WTC11 (cell line): ENCODE results near the gene RNF212B. TPM values are rescaled to one million over a fixed set of nuclear protein-coding genes. Genes with fewer than 3 reads are reported as not detected.

Experiments used
- ATAC-seq: fragments of 200-7000 bp; cut with Tn5 transposase; 2 replicates; pipeline ENCODE4 v1.10.0; 2021; ENCODE audit warnings: mild to moderate bottlenecking, moderate library complexity
- CTCF ChIA-PET: fragments of 300-600 bp; sonication (Branson Sonifier 250); formaldehyde crosslinking; loops from one replicate; lab custom pipeline; 2021; ENCODE audit warnings: antibody characterized with exemption; lab: Charles Lee
- POLR2A ChIA-PET: fragments of 350-600 bp; sonication (Branson Sonifier 250); formaldehyde crosslinking; loops from one replicate; lab custom pipeline; 2021; ENCODE audit warnings: antibody characterized with exemption; lab: Charles Lee
- DNase-seq: peaks from one replicate; pipeline ENCODE4 v3.0.0; 2021; ENCODE audit warnings: low spot score
- H3K27ac Mint-ChIP-seq: 2 replicates; pipeline ENCODE4 v1.8.0; 2021; ENCODE audit warnings: mixed read lengths
- H3K27me3 Mint-ChIP-seq: 2 replicates; pipeline ENCODE4 v1.8.0; 2021; ENCODE audit warnings: low read depth, mild to moderate bottlenecking, moderate library complexity, mixed read lengths
- H3K36me3 Mint-ChIP-seq: 2 replicates; pipeline ENCODE4 v1.8.0; 2021; ENCODE audit warnings: mixed read lengths
- H3K4me1 Mint-ChIP-seq: 2 replicates; pipeline ENCODE4 v1.8.0; 2022; ENCODE audit warnings: mixed read lengths
- H3K4me3 Mint-ChIP-seq: 2 replicates; pipeline ENCODE4 v1.8.0; 2021; ENCODE audit warnings: mild to moderate bottlenecking, moderate library complexity, mixed read lengths
- H3K9me3 Mint-ChIP-seq: 2 replicates; pipeline ENCODE4 v1.8.0; 2021; ENCODE audit warnings: mixed read lengths
- CBFB ChIP-seq: sonication (generic); formaldehyde crosslinking; IDR thresholded peaks from 2 replicates; pipeline ENCODE4 v1.8.1; 2022; ENCODE audit warnings: mild to moderate bottlenecking, low read depth, missing genetic modification reagents
- CREB1 ChIP-seq: sonication (generic); formaldehyde crosslinking; IDR thresholded peaks from 2 replicates; pipeline ENCODE4 v1.8.0; 2023; ENCODE audit warnings: mild to moderate bottlenecking, missing genetic modification reagents
- ETV6 ChIP-seq: sonication (generic); formaldehyde crosslinking; IDR thresholded peaks from 2 replicates; pipeline ENCODE4 v1.8.1; 2022; ENCODE audit warnings: mild to moderate bottlenecking, missing genetic modification reagents
- HMGA2 ChIP-seq: fragments of 250-450 bp; sonication (Bioruptor Pico); IDR thresholded peaks from 2 replicates; pipeline ENCODE4 v1.4.0; 2021; ENCODE audit warnings: mild to moderate bottlenecking, moderate library complexity
- IRF2 ChIP-seq: sonication (generic); formaldehyde crosslinking; IDR thresholded peaks from 2 replicates; pipeline ENCODE4 v1.8.0; 2022; ENCODE audit warnings: low read depth, missing genetic modification reagents, borderline replicate concordance
- MYBL2 ChIP-seq: sonication (generic); formaldehyde crosslinking; IDR thresholded peaks from 2 replicates; pipeline ENCODE4 v1.8.1; 2023; ENCODE audit warnings: mild to moderate bottlenecking, moderate library complexity, missing genetic modification reagents
- NFYB ChIP-seq: sonication (generic); formaldehyde crosslinking; conservative IDR thresholded peaks from 2 replicates; pipeline ENCODE4 v1.8.0; 2022; ENCODE audit warnings: low read depth, missing genetic modification reagents
- NR1H2 ChIP-seq: sonication (generic); formaldehyde crosslinking; IDR thresholded peaks from 2 replicates; pipeline ENCODE4 v1.9.0; 2021; ENCODE audit warnings: mild to moderate bottlenecking, moderate library complexity, missing genetic modification reagents
- OVOL2 ChIP-seq: fragments of 250-450 bp; sonication (Bioruptor Pico); IDR thresholded peaks from 2 replicates; pipeline ENCODE4 v1.9.0; 2021; ENCODE audit warnings: mild to moderate bottlenecking, borderline replicate concordance
- RELA ChIP-seq: sonication (generic); formaldehyde crosslinking; IDR thresholded peaks from 2 replicates; pipeline ENCODE4 v1.8.1; 2022; ENCODE audit warnings: missing genetic modification reagents, mild to moderate bottlenecking, borderline replicate concordance
- ZNF121 ChIP-seq: sonication (generic); formaldehyde crosslinking; IDR thresholded peaks from 2 replicates; pipeline ENCODE4 v1.8.0; 2023; ENCODE audit warnings: missing genetic modification reagents
- ZNF396 ChIP-seq: fragments of 250-450 bp; sonication (Bioruptor Pico); IDR thresholded peaks from 2 replicates; pipeline ENCODE4 v1.8.0; 2021; ENCODE audit warnings: mild to moderate bottlenecking, moderate library complexity, borderline replicate concordance
- ZNF423 ChIP-seq: fragments of 250-450 bp; sonication (Bioruptor Pico); IDR thresholded peaks from 2 replicates; pipeline ENCODE4 v2.1.2; 2022; ENCODE audit warnings: mild to moderate bottlenecking, moderate library complexity
- total RNA-seq: library from RNA; stranded (reverse); gene quantifications from 3 replicates; pipeline ENCODE4 v1.2.3, GENCODE V29; 2021
- TF ChIP-seq, protein P1 (sequence below): fragments of 250-450 bp; sonication (Bioruptor Pico); IDR thresholded peaks from 2 replicates; pipeline ENCODE4 v1.9.0; 2021; ENCODE audit warnings: mild to moderate bottlenecking
- TF ChIP-seq, protein P2 (sequence below): sonication (generic); formaldehyde crosslinking; IDR thresholded peaks from 2 replicates; pipeline ENCODE4 v1.8.1; 2023; ENCODE audit warnings: mild to moderate bottlenecking, missing genetic modification reagents, moderate library complexity
- TF ChIP-seq, protein P3 (sequence below): fragments of 250-450 bp; sonication (Bioruptor Pico); IDR thresholded peaks from 2 replicates; pipeline ENCODE4 v1.9.0; 2021; ENCODE audit warnings: mild to moderate bottlenecking, borderline replicate concordance
- TF ChIP-seq, protein P4 (sequence below): sonication (generic); formaldehyde crosslinking; IDR thresholded peaks from 2 replicates; pipeline ENCODE4 v1.8.0; 2022; ENCODE audit warnings: mild to moderate bottlenecking, missing genetic modification reagents

Gene RNF212B
- total RNA-seq, 1 experiment from 2014 or later: 0.46 TPM

DNA sequence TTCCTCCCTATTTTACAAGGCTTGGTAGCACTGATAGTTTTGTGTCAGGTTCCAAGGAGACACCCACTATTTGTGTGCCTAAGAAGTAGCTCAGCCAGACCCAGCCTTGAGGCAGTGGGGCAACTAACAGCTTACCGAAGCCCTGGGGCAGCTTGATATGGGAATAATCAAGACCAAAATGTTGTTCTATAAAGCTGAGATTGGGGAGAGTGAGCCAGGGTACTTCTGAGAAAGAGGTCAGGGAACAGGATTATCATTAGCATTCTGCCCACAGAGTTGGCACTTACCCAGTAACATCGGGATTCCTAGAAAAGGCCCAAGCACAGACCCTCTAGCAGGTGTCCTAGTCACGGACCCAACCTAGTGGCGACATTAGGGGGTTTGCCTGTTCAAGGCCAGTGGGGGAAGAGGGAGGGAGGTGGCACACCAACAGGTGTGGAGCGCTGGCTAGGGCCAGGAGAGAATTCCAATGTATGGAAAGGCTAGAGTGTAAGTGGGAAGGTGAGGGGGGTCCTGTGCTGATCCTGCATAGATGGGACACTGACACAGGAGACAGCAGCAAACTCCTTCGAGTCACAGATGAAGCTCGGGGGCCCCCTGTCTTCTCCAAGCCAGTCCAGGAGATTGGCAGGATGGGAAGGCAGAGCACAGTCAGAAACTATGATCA is 60.0 kb downstream of the RNF212B start (continued):
- TF ChIP-seq, protein P1, sequence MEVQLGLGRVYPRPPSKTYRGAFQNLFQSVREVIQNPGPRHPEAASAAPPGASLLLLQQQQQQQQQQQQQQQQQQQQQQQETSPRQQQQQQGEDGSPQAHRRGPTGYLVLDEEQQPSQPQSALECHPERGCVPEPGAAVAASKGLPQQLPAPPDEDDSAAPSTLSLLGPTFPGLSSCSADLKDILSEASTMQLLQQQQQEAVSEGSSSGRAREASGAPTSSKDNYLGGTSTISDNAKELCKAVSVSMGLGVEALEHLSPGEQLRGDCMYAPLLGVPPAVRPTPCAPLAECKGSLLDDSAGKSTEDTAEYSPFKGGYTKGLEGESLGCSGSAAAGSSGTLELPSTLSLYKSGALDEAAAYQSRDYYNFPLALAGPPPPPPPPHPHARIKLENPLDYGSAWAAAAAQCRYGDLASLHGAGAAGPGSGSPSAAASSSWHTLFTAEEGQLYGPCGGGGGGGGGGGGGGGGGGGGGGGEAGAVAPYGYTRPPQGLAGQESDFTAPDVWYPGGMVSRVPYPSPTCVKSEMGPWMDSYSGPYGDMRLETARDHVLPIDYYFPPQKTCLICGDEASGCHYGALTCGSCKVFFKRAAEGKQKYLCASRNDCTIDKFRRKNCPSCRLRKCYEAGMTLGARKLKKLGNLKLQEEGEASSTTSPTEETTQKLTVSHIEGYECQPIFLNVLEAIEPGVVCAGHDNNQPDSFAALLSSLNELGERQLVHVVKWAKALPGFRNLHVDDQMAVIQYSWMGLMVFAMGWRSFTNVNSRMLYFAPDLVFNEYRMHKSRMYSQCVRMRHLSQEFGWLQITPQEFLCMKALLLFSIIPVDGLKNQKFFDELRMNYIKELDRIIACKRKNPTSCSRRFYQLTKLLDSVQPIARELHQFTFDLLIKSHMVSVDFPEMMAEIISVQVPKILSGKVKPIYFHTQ: no peak
- TF ChIP-seq NFYB (CRISPR knock-in tag) (no peak), ZNF423 (CRISPR knock-in tag) (no peak), MYBL2 (no peak), OVOL2 (CRISPR knock-in tag) (no peak), CBFB (CRISPR knock-in tag) (no peak)
- TF ChIP-seq, protein P2, sequence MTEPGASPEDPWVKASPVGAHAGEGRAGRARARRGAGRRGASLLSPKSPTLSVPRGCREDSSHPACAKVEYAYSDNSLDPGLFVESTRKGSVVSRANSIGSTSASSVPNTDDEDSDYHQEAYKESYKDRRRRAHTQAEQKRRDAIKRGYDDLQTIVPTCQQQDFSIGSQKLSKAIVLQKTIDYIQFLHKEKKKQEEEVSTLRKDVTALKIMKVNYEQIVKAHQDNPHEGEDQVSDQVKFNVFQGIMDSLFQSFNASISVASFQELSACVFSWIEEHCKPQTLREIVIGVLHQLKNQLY (CRISPR knock-in tag): no peak
- TF ChIP-seq, protein P3, sequence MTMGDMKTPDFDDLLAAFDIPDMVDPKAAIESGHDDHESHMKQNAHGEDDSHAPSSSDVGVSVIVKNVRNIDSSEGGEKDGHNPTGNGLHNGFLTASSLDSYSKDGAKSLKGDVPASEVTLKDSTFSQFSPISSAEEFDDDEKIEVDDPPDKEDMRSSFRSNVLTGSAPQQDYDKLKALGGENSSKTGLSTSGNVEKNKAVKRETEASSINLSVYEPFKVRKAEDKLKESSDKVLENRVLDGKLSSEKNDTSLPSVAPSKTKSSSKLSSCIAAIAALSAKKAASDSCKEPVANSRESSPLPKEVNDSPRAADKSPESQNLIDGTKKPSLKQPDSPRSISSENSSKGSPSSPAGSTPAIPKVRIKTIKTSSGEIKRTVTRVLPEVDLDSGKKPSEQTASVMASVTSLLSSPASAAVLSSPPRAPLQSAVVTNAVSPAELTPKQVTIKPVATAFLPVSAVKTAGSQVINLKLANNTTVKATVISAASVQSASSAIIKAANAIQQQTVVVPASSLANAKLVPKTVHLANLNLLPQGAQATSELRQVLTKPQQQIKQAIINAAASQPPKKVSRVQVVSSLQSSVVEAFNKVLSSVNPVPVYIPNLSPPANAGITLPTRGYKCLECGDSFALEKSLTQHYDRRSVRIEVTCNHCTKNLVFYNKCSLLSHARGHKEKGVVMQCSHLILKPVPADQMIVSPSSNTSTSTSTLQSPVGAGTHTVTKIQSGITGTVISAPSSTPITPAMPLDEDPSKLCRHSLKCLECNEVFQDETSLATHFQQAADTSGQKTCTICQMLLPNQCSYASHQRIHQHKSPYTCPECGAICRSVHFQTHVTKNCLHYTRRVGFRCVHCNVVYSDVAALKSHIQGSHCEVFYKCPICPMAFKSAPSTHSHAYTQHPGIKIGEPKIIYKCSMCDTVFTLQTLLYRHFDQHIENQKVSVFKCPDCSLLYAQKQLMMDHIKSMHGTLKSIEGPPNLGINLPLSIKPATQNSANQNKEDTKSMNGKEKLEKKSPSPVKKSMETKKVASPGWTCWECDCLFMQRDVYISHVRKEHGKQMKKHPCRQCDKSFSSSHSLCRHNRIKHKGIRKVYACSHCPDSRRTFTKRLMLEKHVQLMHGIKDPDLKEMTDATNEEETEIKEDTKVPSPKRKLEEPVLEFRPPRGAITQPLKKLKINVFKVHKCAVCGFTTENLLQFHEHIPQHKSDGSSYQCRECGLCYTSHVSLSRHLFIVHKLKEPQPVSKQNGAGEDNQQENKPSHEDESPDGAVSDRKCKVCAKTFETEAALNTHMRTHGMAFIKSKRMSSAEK: no peak

DNA sequence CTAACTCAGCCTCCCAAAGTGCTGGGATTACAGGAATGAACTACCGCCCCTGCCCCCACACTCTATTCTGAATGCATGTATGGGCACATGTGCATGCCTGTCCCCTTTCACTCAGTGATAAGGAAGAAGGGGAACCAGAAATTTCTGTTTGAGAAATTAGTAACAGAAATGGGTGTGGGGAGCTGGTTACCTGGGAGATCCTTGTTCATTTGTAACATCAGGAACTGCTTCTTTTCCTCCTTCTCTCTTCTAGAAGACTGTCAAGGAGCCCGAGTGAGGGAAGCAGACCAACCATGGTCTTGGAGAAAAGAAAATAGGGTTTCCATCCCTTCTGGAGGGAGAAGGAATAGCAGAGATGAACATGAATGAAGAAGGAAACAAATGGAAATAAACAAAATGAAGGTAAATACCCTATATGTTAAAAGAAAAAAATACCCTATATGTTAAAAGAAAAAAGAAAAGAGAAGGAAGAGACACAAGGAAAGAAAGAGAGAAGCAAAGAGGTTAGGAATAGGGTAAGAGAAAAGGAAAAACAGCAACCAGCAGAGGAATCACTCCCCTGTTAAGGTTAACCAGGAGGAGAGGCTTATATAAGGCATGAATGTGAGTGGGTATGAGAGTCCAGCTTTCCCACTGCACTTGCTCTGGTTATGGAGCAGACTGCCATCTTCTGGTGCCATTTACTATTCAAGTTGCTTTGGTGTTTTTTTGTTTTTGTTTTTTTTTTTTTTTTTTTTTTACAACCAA is 61.6 kb downstream of the RNF212B start:
- CTCF ChIA-PET: interaction anchor here (3.2 to 3.7 kb wide), 2 partner anchors 13 to 231 kb away, joined by 11 to 23 read pairs; partner anchors contain the start of gene HOMEZ
- no peak for TF ChIP-seq IRF2
- TF ChIP-seq RELA (CRISPR knock-in tag): no peak
- TF ChIP-seq NR1H2 (CRISPR knock-in tag): no peak
- TF ChIP-seq CREB1 (CRISPR knock-in tag): no peak

DNA sequence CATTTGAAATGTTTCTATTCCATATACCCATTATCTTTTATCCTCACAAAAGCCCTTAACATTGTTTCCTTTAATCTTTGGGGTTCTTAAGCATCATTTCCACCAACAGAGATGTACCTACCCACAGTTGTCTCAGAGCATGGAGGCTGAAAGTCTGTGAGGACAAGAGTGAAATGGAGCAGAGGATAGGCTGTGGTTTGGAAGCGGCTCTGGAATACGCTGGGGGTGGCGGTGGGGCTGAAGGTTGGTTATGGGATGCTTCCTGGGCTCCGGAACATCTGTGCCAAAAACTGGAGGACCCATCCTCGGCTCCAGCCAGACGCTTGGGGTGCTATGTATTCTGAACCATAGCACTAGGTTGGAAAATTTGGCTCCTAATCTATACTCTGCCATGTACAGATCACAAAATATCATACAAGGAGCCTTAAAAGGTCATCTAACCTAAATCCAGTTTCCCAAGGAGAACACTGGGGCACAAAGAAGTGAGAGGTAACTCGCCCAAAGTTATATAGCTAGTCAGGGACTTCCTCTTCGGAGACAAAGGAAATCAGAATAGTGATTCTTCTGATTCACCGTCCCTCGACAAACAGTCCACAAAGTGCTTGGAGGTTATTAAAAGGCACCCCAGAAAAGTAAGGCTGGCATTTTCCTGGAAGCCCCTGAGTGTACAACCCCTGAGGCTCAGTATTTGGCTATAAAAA is 62.4 kb downstream of the RNF212B start:
- H3K36me3 Mint-ChIP-seq: peaks cover 5% of the 10 kb centered on the region
- CTCF ChIA-PET: interaction anchor here (0.8 to 3.7 kb wide), 12 partner anchors 11 to 305 kb away, joined by 3 to 27 read pairs (median 10); partner anchors contain the start of genes CEBPE, CMTM5, HOMEZ and PABPN1
- H3K27me3 Mint-ChIP-seq: peaks cover 76% of the 10 kb centered on the region
- no peak overlapping the region for H3K27ac Mint-ChIP-seq
- H3K9me3 Mint-ChIP-seq: no peaks in the 10 kb centered on the region
- DNase-seq: no peak
- ATAC-seq: no peak
- POLR2A ChIA-PET: interaction anchor here (0.6 to 2.7 kb wide), 3 partner anchors 14 to 335 kb away, joined by 4 to 18 read pairs (median 8); partner anchors contain the start of genes HOMEZ and PABPN1
- peak overlapping the region; percentile 85 for H3K4me3 Mint-ChIP-seq
- peaks cover 5% of the 10 kb centered on the region; the same call in 1 of the 2 replicates for H3K4me1 Mint-ChIP-seq
- TF ChIP-seq ETV6 (CRISPR knock-in tag) (no peak), ZNF396 (CRISPR knock-in tag) (no peak), HMGA2 (CRISPR knock-in tag) (no peak), ZNF121 (no peak)
- TF ChIP-seq, protein P4, sequence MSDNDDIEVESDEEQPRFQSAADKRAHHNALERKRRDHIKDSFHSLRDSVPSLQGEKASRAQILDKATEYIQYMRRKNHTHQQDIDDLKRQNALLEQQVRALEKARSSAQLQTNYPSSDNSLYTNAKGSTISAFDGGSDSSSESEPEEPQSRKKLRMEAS (CRISPR knock-in tag): no peak
- TF ChIP-seq, protein P1: no peak

More for the DNA sequence above, 61.6 kb downstream of the RNF212B start:
- Mint-ChIP-seq H3K27ac (no peak overlapping the region), H3K27me3 (peaks cover 83% of the 10 kb centered on the region), H3K4me3 (no peak overlapping the region), H3K4me1 (peaks cover 10% of the 10 kb centered on the region), H3K36me3 (peaks cover 5% of the 10 kb centered on the region), H3K9me3 (no peaks in the 10 kb centered on the region)
- DNase-seq: no peak
- POLR2A ChIA-PET: no interaction called here
- ATAC-seq: no peak
